HL-60/S4 treated with phorbol 12-myristate 13-acetate at 8.2 ng/mL for 4 days and 3 days (cell line): Measurements from ENCODE around the gene ESPL1.
"Not testable (repeated sequence)": the region's sequence is repeated elsewhere in the genome, so short reads cannot be mapped to it uniquely, and the experiment has no call there.

ENCODE experiments used
- in situ Hi-C: fragments of 300-500 bp; cut with MboI; formaldehyde crosslinking; loops from 2 replicates; pipeline ENCODE4 v1.15.0; 2022; ENCODE audit warnings: low sequenced_read_pairs

ESPL1 gene

GRCh38 chr12:53295891-53296219 is 27.8 kb downstream of the ESPL1 start:
- in situ Hi-C loops = loop anchor here (5.0 to 25.0 kb wide), 2 partner anchors 84 to 234 kb away; partner anchors contain the start of gene TNS2

GRCh38 chr12:53297106-53297505 is 29.0 kb downstream of the ESPL1 start:
- in situ Hi-C loops = loop anchor here (5.0 to 25.0 kb wide), 2 partner anchors 85 to 235 kb away; partner anchors contain the start of gene TNS2

GRCh38 chr12:53298164-53298563 is 30.1 kb downstream of the ESPL1 start:
- in situ Hi-C loops = loop anchor here (5.0 to 25.0 kb wide), 2 partner anchors 86 to 236 kb away; partner anchors contain the start of gene TNS2

GRCh38 chr12:53299101-53299453 is 31.0 kb downstream of the ESPL1 start:
- in situ Hi-C loops = loop anchor here (5.0 to 25.0 kb wide), 2 partner anchors 87 to 237 kb away; partner anchors contain the start of gene TNS2

GRCh38 chr12:53299454-53300180 is 31.5 kb downstream of the ESPL1 start, which contains the start of gene MYG1:
TSS of gene MYG1 (plus strand) at chr12:53299695. CDS start at chr12:53299738, 43 bp downstream.
- in situ Hi-C loops = loop anchor here (5.0 to 25.0 kb wide), 2 partner anchors 87 to 237 kb away; partner anchors contain the start of gene TNS2

- in situ Hi-C loops = no loop called here
Observed at GRCh38 chr12:53300187-53300586, 32.1 kb downstream of the ESPL1 start.

GRCh38 chr12:53302903-53303302 is 34.8 kb downstream of the ESPL1 start:
- in situ Hi-C loops = no loop called here

- in situ Hi-C loops = no loop called here
Observed at GRCh38 chr12:53306826-53307225, 38.7 kb downstream of the ESPL1 start.

- in situ Hi-C loops = no loop called here
Observed at GRCh38 chr12:53308276-53308675, 40.2 kb downstream of the ESPL1 start.

GRCh38 chr12:53313996-53314395 is 45.9 kb downstream of the ESPL1 start:
- in situ Hi-C loops = no loop called here

GRCh38 chr12:53320352-53321195 is 52.5 kb downstream of the ESPL1 start:
- in situ Hi-C loops = no loop called here

GRCh38 chr12:53324113-53324778 is 56.1 kb downstream of the ESPL1 start:
- in situ Hi-C loops = no loop called here

- in situ Hi-C loops = no loop called here
Observed at GRCh38 chr12:53324779-53325510, 56.8 kb downstream of the ESPL1 start.

GRCh38 chr12:53325511-53326061 is 57.5 kb downstream of the ESPL1 start:
- in situ Hi-C loops = no loop called here

- in situ Hi-C loops = no loop called here
Observed at GRCh38 chr12:53326460-53327185, 58.5 kb downstream of the ESPL1 start.

GRCh38 chr12:53327435-53328042 is 59.4 kb downstream of the ESPL1 start:
- in situ Hi-C loops = no loop called here

- in situ Hi-C loops = no loop called here
Observed at GRCh38 chr12:53328043-53328435, 59.9 kb downstream of the ESPL1 start.

GRCh38 chr12:53330671-53331070 is 62.6 kb downstream of the ESPL1 start:
- in situ Hi-C loops = no loop called here

GRCh38 chr12:53332339-53332738 is 64.2 kb downstream of the ESPL1 start:
- in situ Hi-C loops = not testable (repeated sequence)
